Endometrial microvascular endothelial cells (primary cell): Measurements from ENCODE around the gene STK32B. TPM values are rescaled to one million over a fixed set of nuclear protein-coding genes. Genes with fewer than 3 reads are reported as not detected.

ENCODE experiments used
- total RNA-seq: library from RNA; depleted of rRNA; stranded (reverse); fragments of >200 nt; gene quantifications from one replicate; pipeline ENCODE4 v1.2.3, GENCODE V29; 2015; ENCODE audit errors: inconsistent ontology term

The STK32B gene
- total RNA-seq, 1 donor from 2014 or later: 9.5 TPM

Other genes starting within 250 kb of the STK32B start
- gene MSX1, start 191.8 kb upstream of the STK32B start, total RNA-seq: 7.1 TPM
- gene CYTL1, start 32.0 kb upstream of the STK32B start, total RNA-seq: 165 TPM